Activated CD8-positive, alpha-beta memory T cell treated with anti-CD3 and anti-CD28 coated beads for 4 hours (primary cell): ENCODE data around the gene ETV6.

Experiments used
- DNase-seq, 2 donors: peaks; one replicate each; pipeline ENCODE4 v3.0.0-alpha.2; 2020; ENCODE audit warnings: low read depth in 2 of 2

The ETV6 gene

GRCh38 chr12:11738450-11738849 lies 89.0 kb downstream of the ETV6 start:
- no peak for DNase-seq

- no peak for DNase-seq
Measured at GRCh38 chr12:11739980-11740577, 90.6 kb downstream of the ETV6 start.

- DNase-seq, result no peak
Measured at GRCh38 chr12:11741434-11742092, 92.1 kb downstream of the ETV6 start.

- no peak for DNase-seq
Measured at GRCh38 chr12:11743423-11744409, 94.2 kb downstream of the ETV6 start.

GRCh38 chr12:11744410-11744801 lies 94.9 kb downstream of the ETV6 start:
- no peak for DNase-seq

- no peak for DNase-seq
Measured at GRCh38 chr12:11745113-11745512, 95.6 kb downstream of the ETV6 start.

- no peak for DNase-seq
Measured at GRCh38 chr12:11746024-11746771, 96.7 kb downstream of the ETV6 start.

- DNase-seq, result no peak
Measured at GRCh38 chr12:11746940-11747716, 97.7 kb downstream of the ETV6 start.

GRCh38 chr12:11747969-11748368 lies 98.5 kb downstream of the ETV6 start:
- no peak for DNase-seq

GRCh38 chr12:11748903-11749302 lies 99.4 kb downstream of the ETV6 start:
- no peak for DNase-seq

- no peak for DNase-seq
Measured at GRCh38 chr12:11749943-11750690, 100.6 kb downstream of the ETV6 start.

- no peak for DNase-seq
Measured at GRCh38 chr12:11752403-11753149, 103.1 kb downstream of the ETV6 start.

- no peak for DNase-seq
Measured at GRCh38 chr12:11753150-11753499, 103.7 kb downstream of the ETV6 start.

GRCh38 chr12:11753826-11754225 lies 104.4 kb downstream of the ETV6 start:
- DNase-seq, result no peak

GRCh38 chr12:11754256-11754655 lies 104.8 kb downstream of the ETV6 start:
- no peak for DNase-seq

GRCh38 chr12:11755302-11755930 lies 105.9 kb downstream of the ETV6 start:
- no peak for DNase-seq

GRCh38 chr12:11756022-11756421 lies 106.5 kb downstream of the ETV6 start:
- DNase-seq, result no peak

- DNase-seq, result no peak
Measured at GRCh38 chr12:11756523-11756922, 107.0 kb downstream of the ETV6 start.

GRCh38 chr12:11757095-11757494 lies 107.6 kb downstream of the ETV6 start:
- no peak for DNase-seq
